CD4-positive, alpha-beta T cell treated with Interleukin-6 for 4 hours (primary cell): Measurements from ENCODE around the gene SDK2.
A peak's percentile ranks its signal among the peaks of the same experiment; 100 is the strongest.
"Not testable (repeated sequence)": the region's sequence is repeated elsewhere in the genome, so short reads cannot be mapped to it uniquely, and the experiment has no call there.

ENCODE experiments used
- DNase-seq: peaks from one replicate; pipeline ENCODE4 v3.0.0-alpha.2; 2020; ENCODE audit warnings: mixed read lengths

Gene SDK2

GRCh38 chr17:73334771-73335513 lies 309.3 kb downstream of the SDK2 start:
- DNase-seq, result no peak

- DNase-seq, result not testable (repeated sequence)
These were observed 310.8 kb downstream of the SDK2 start for GRCh38 chr17:73333445-73333844.

GRCh38 chr17:73331060-73331459 lies 313.2 kb downstream of the SDK2 start:
- DNase-seq, result no peak

GRCh38 chr17:73327676-73328075 lies 316.6 kb downstream of the SDK2 start:
- DNase-seq, result no peak

GRCh38 chr17:73325527-73325842 lies 318.8 kb downstream of the SDK2 start:
- no peak for DNase-seq

- no peak for DNase-seq
These were observed 319.3 kb downstream of the SDK2 start for GRCh38 chr17:73324711-73325526.

- DNase-seq, result no peak
These were observed 320.1 kb downstream of the SDK2 start for GRCh38 chr17:73324160-73324475.

- no peak for DNase-seq
These were observed 320.7 kb downstream of the SDK2 start for GRCh38 chr17:73323409-73324159.

- no peak for DNase-seq
These were observed 323.5 kb downstream of the SDK2 start for GRCh38 chr17:73320601-73321264.

GRCh38 chr17:73319766-73320165 lies 324.5 kb downstream of the SDK2 start:
- DNase-seq, result no peak

GRCh38 chr17:73318836-73319235 lies 325.4 kb downstream of the SDK2 start:
- DNase-seq, result no peak

- DNase-seq, result no peak
These were observed 325.8 kb downstream of the SDK2 start for GRCh38 chr17:73318427-73318813.

GRCh38 chr17:73317513-73318426 lies 326.5 kb downstream of the SDK2 start:
- no peak for DNase-seq

GRCh38 chr17:73316919-73317505 lies 327.2 kb downstream of the SDK2 start:
- no peak for DNase-seq

- DNase-seq, result no peak
These were observed 328.8 kb downstream of the SDK2 start for GRCh38 chr17:73315471-73315870.

GRCh38 chr17:73313526-73314127 lies 330.6 kb downstream of the SDK2 start:
- no peak for DNase-seq

- DNase-seq, result not testable (repeated sequence)
These were observed 331.4 kb downstream of the SDK2 start for GRCh38 chr17:73312887-73313286.

- DNase-seq, result peak; percentile 89
These were observed 332.2 kb downstream of the SDK2 start, which contains the start of gene CDC42EP4 for GRCh38 chr17:73311781-73312641. CDC42EP4 (minus strand) TSS chr17:73312001; CDS start chr17:73286500, 25,501 bp downstream.

GRCh38 chr17:73311428-73311780 lies 332.8 kb downstream of the SDK2 start:
- DNase-seq, result no peak
